PC-3 (cell line): ENCODE data around the gene SUSD2. TPM values are rescaled to one million over a fixed set of nuclear protein-coding genes. Genes with fewer than 3 reads are reported as not detected.

Source experiments
- ATAC-seq: fragments of 200-7000 bp; cut with Tn5 transposase; 2 replicates; pipeline ENCODE4 v1.9.1; 2020; ENCODE audit warnings: mild to moderate bottlenecking, moderate library complexity
- BruUV-seq: library from RNA; stranded (reverse); fragments of 400-500 nt; replicated peaks from 2 replicates; lab custom pipeline; 2021; lab: Mats Ljungman, UMichigan
- CTCF ChIA-PET: fragments of 300-600 bp; sonication (Branson Sonifier 250); formaldehyde crosslinking; loops from one replicate; lab custom pipeline; 2022; ENCODE audit warnings: antibody characterized with exemption; lab: Charles Lee
- POLR2A ChIA-PET: fragments of 300-600 bp; sonication (Branson Sonifier 250); formaldehyde crosslinking; loops from one replicate; lab custom pipeline; 2022; ENCODE audit warnings: antibody characterized with exemption; ENCODE audit not compliant: unreplicated experiment; lab: Charles Lee
- DNase-seq: peaks from one replicate; pipeline ENCODE4 v3.0.0-alpha.2; 2015
- H2AFZ ChIP-seq: fragments of 300-600 bp; sonication (generic); 2 replicates; pipeline ENCODE4 v1.6.0; 2016; ENCODE audit warnings: antibody characterized with exemption, low read length
- H3F3A ChIP-seq: fragments of 300-600 bp; sonication (generic); one replicate; pipeline ENCODE4 v1.6.0; 2017; ENCODE audit warnings: antibody characterized with exemption, low read length, control low read depth, mild to moderate bottlenecking; ENCODE audit not compliant: unreplicated experiment
- H3K27ac ChIP-seq: fragments of 300-600 bp; sonication (generic); 2 replicates; pipeline ENCODE4 v1.5.1; 2016; ENCODE audit warnings: mild to moderate bottlenecking, low read length
- H3K27me3 ChIP-seq: fragments of 300-600 bp; sonication (generic); 2 replicates; pipeline ENCODE4 v1.6.1; 2016; ENCODE audit warnings: low read length, mixed read lengths
- H3K36me3 ChIP-seq: fragments of 300-600 bp; sonication (generic); 2 replicates; pipeline ENCODE4 v1.6.1; 2016; ENCODE audit warnings: low read depth, mixed run types, low read length, mixed read lengths
- H3K4me1 ChIP-seq: fragments of 300-600 bp; sonication (generic); 2 replicates; pipeline ENCODE4 v1.5.1; 2016; ENCODE audit warnings: low read length; ENCODE audit not compliant: insufficient read depth
- H3K4me2 ChIP-seq: fragments of 300-600 bp; sonication (generic); 2 replicates; pipeline ENCODE4 v1.6.0; 2016; ENCODE audit warnings: low read length
- H3K4me3 ChIP-seq: fragments of 300-600 bp; sonication (generic); 2 replicates; pipeline ENCODE4 v1.5.1; 2016; ENCODE audit warnings: mild to moderate bottlenecking, low read length, mixed read lengths
- H3K79me2 ChIP-seq: fragments of 300-600 bp; sonication (generic); 2 replicates; pipeline ENCODE4 v1.6.1; 2017; ENCODE audit warnings: low read length, mixed read lengths
- H3K9ac ChIP-seq: fragments of 300-600 bp; sonication (generic); 2 replicates; pipeline ENCODE4 v1.6.0; 2016; ENCODE audit warnings: mild to moderate bottlenecking, low read length
- H3K9me2 ChIP-seq: fragments of 300-600 bp; sonication (generic); replicated peaks from 2 replicates; pipeline ENCODE4 v1.6.1; 2016; ENCODE audit warnings: mixed run types, low read length, mixed read lengths
- H3K9me3 ChIP-seq: fragments of 300-600 bp; sonication (generic); 2 replicates; pipeline ENCODE4 v1.6.1; 2016; ENCODE audit warnings: low read length, mixed read lengths
- H4K20me1 ChIP-seq: fragments of 300-600 bp; sonication (generic); 2 replicates; pipeline ENCODE4 v1.6.1; 2016; ENCODE audit warnings: low read length, mixed read lengths
- CTCF ChIP-seq: fragments of 300-600 bp; sonication (generic); conservative IDR thresholded peaks from 2 replicates; pipeline ENCODE4 v1.5.1; 2017; ENCODE audit warnings: antibody characterized with exemption, low read depth, mild to moderate bottlenecking, low read length
- EZH2 ChIP-seq: fragments of 300-600 bp; sonication (generic); IDR thresholded peaks from one replicate; pipeline ENCODE4 v1.6.1; 2017; ENCODE audit warnings: antibody characterized with exemption, mild to moderate bottlenecking, low read length; ENCODE audit not compliant: unreplicated experiment
- EZH2phosphoT487 ChIP-seq: fragments of 300-600 bp; sonication (generic); IDR thresholded peaks from 2 replicates; pipeline ENCODE4 v1.6.1; 2018; ENCODE audit warnings: mild to moderate bottlenecking, antibody characterized with exemption, low read length, borderline replicate concordance
- intact Hi-C: fragments of 100-400 bp; cut with micrococcal nuclease; formaldehyde crosslinking; loops from 2 replicates; pipeline ENCODE4 v1.9.0; 2023
- total RNA-seq: library from RNA; depleted of rRNA; stranded (reverse); fragments of >200 nt; gene quantifications from 2 replicates; pipeline ENCODE4 v1.2.3, GENCODE V29; 2014

SUSD2 gene
- total RNA-seq, 1 experiment from 2014 or later, result 1.3 TPM

- intact Hi-C loops, result no loop called here
- no TSS peak for BruUV-seq
- Histone ChIP-seq H3K27ac (no peak overlapping the region), H3K9ac (no peak overlapping the region), H3K27me3 (no peaks in the 10 kb centered on the region), H4K20me1 (no peaks in the 10 kb centered on the region), H3K4me3 (no peak overlapping the region), H3K9me3 (no peaks in the 10 kb centered on the region), H3K36me3 (no peaks in the 10 kb centered on the region), H3K79me2 (no peaks in the 10 kb centered on the region), H3K9me2 (no peaks in the 10 kb centered on the region), H3K4me1 (peaks cover 6% of the 10 kb centered on the region; the same call in 1 of the 2 replicates), H2AFZ (no peak overlapping the region), H3F3A (no peaks in the 10 kb centered on the region), H3K4me2 (no peak overlapping the region)
- ATAC-seq, result no peak
- TF ChIP-seq EZH2phosphoT487 (no peak), CTCF (no peak), EZH2 (no peak)
- CTCF ChIA-PET, result no interaction called here
- POLR2A ChIA-PET, result no interaction called here
- DNase-seq, result no peak
Measured at GRCh38 chr22:24166811-24167210, 14.5 kb upstream of the SUSD2 start.

- no peak for TF ChIP-seq CTCF
- TF ChIP-seq EZH2phosphoT487, result no peak
- TF ChIP-seq EZH2, result no peak
- BruUV-seq, result no TSS peak
- no peak for ATAC-seq
- no peaks in the 10 kb centered on the region for H3K79me2 ChIP-seq
- H2AFZ ChIP-seq, result no peak overlapping the region
- no peak overlapping the region for H3K4me2 ChIP-seq
- H3K9me2 ChIP-seq, result no peaks in the 10 kb centered on the region
- no peak overlapping the region for H3K4me3 ChIP-seq
- no peaks in the 10 kb centered on the region for H4K20me1 ChIP-seq
- no peak overlapping the region for H3K9ac ChIP-seq
- H3K4me1 ChIP-seq, result peaks cover 6% of the 10 kb centered on the region; the same call in 1 of the 2 replicates
- no peaks in the 10 kb centered on the region for H3K27me3 ChIP-seq
- H3K36me3 ChIP-seq, result no peaks in the 10 kb centered on the region
- DNase-seq, result no peak
- no peak overlapping the region for H3K27ac ChIP-seq
- no peaks in the 10 kb centered on the region for H3F3A ChIP-seq
- POLR2A ChIA-PET, result no interaction called here
- CTCF ChIA-PET, result no interaction called here
- intact Hi-C loops, result loop anchor here (10.0 kb wide), 1 partner anchor 215 kb away; no protein-coding TSS in a partner anchor
- H3K9me3 ChIP-seq, result no peaks in the 10 kb centered on the region
Measured at GRCh38 chr22:24169439-24170058, 11.7 kb upstream of the SUSD2 start.

GRCh38 chr22:24170188-24170587 lies 11.1 kb upstream of the SUSD2 start:
- DNase-seq, result no peak
- intact Hi-C loops, result loop anchor here (10.0 kb wide), 1 partner anchor 215 kb away; no protein-coding TSS in a partner anchor
- Histone ChIP-seq H3K27ac (no peak overlapping the region), H3F3A (no peaks in the 10 kb centered on the region), H3K27me3 (no peaks in the 10 kb centered on the region), H3K4me2 (no peak overlapping the region), H3K36me3 (no peaks in the 10 kb centered on the region), H3K9me3 (no peaks in the 10 kb centered on the region), H3K4me3 (no peak overlapping the region), H3K79me2 (no peaks in the 10 kb centered on the region), H3K9me2 (no peaks in the 10 kb centered on the region), H3K4me1 (peaks cover 6% of the 10 kb centered on the region; the same call in 1 of the 2 replicates), H4K20me1 (no peaks in the 10 kb centered on the region), H3K9ac (no peak overlapping the region), H2AFZ (no peak overlapping the region)
- TF ChIP-seq EZH2, result no peak
- no peak for TF ChIP-seq EZH2phosphoT487
- TF ChIP-seq CTCF, result no peak
- POLR2A ChIA-PET, result no interaction called here
- no TSS peak for BruUV-seq
- CTCF ChIA-PET, result no interaction called here
- no peak for ATAC-seq
